Testis (tissue), 2 donors: ENCODE measurements around the gene PHEX.
A peak's percentile ranks its signal among the peaks of the same experiment; 100 is the strongest.

Experiments
- POLR2A ChIP-seq: fragments of 450-650 bp; IDR thresholded peaks from one replicate; pipeline ENCODE4 v1.6.1; 2017; ENCODE audit warnings: antibody characterized with exemption, mild to moderate bottlenecking, moderate library complexity
- TF ChIP-seq, protein P1 (sequence below), 3 experiments: fragments of 450-650 bp in 2 of 3; fragments of 200-600 bp in 1 of 3; sonication (generic) in 1 of 3; IDR thresholded peaks; one replicate each; pipeline ENCODE4 v1.5.1; 2016 to 2019; ENCODE audit warnings: antibody characterized with exemption in 3 of 3, mild to moderate bottlenecking in 2 of 3, moderate library complexity in 1 of 3

DNA sequence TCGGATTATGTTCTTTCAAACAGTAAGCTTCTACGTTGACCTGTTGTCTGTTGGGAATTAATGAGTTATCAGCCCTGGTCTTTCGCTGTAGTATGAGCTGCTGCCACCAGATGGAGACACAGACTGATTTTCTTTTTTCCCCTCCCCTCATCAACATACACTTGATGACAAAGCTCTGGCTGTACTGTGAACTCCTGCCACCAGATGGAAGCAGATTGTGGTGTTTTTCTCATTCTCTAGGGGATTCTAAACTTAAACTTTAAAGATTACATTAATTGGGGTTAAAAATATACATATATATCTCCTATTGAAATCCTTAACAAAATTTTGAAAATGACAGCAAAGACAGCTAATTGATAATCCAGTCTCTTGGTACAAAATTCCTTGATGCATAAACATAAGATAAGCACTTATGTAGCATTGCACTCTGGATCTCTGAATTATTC lies 46.8 kb upstream of the PHEX start:
- TF ChIP-seq, protein P1, sequence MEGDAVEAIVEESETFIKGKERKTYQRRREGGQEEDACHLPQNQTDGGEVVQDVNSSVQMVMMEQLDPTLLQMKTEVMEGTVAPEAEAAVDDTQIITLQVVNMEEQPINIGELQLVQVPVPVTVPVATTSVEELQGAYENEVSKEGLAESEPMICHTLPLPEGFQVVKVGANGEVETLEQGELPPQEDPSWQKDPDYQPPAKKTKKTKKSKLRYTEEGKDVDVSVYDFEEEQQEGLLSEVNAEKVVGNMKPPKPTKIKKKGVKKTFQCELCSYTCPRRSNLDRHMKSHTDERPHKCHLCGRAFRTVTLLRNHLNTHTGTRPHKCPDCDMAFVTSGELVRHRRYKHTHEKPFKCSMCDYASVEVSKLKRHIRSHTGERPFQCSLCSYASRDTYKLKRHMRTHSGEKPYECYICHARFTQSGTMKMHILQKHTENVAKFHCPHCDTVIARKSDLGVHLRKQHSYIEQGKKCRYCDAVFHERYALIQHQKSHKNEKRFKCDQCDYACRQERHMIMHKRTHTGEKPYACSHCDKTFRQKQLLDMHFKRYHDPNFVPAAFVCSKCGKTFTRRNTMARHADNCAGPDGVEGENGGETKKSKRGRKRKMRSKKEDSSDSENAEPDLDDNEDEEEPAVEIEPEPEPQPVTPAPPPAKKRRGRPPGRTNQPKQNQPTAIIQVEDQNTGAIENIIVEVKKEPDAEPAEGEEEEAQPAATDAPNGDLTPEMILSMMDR (IDR thresholded peaks at IDR 0.05), result peak; percentile 70 to 85 (median 82)
- TF ChIP-seq POLR2A, result no peak
